ENCODE data around the gene ACAN.

ACAN gene

DNA sequence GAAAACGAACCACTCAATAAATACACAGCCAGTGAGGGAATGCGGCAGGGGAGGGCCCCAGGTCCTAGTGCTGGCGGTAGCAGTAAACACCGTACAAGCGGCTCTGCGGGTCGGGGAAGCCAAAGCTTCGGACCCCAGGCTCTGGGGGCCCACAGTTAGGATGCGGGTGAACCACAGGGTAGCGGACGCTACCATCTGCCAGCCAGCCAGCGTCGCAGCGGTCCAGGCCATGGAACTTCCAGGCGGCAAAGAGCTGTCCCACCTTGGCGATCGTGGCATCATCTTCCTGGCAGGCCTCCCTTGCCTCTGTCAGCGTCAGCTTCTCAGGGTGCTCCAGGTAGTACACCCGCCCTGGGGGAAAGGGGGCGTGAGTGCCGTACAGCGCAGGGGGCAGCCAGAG is 74.7 kb downstream of the ACAN start:
- Histone ChIP-seq H3K9me3 (ENCODE audit: control insufficient read depth, low read length) (no peaks in the 10 kb centered on the region), H3K27me3 (replicated peaks; ENCODE audit: control insufficient read depth, insufficient read depth, low read length) (peaks cover 19% of the 10 kb centered on the region), H3K4me3 (ENCODE audit: low read length) (no peak overlapping the region), H3K36me3 (ENCODE audit: control insufficient read depth, insufficient read depth, low read length, severe bottlenecking) (peaks cover 16% of the 10 kb centered on the region), H3K9ac (ENCODE audit: low read length) (no peak overlapping the region), H3K4me1 (ENCODE audit: control insufficient read depth, insufficient read depth, low read length) (peaks cover 14% of the 10 kb centered on the region)
- DNase-seq (ENCODE audit: low read depth): no peak

DNA sequence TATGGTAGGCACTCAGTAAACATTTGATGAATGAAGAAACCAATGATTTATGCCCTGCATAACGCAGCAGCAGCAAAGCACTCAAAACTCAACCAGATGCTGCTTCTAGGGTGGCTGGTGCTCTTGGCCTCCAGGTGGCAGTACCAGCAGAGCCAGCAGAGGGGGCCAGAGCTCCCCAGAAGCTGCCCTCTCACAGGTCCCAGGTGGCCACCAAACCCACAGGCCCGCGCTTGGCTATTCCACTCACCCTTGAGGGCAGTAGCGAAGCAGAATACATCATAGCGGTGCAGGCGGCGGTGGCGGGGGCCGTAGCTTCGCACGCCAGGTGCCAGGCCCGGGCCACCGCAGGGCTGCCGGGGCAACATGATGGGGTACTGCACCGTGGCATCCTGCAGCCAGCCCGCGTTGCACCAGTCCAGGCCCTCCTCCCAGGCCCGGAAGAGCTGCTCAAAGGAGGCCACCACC is 75.5 kb downstream of the ACAN start:
- H3K27me3 ChIP-seq (replicated peaks; ENCODE audit: control insufficient read depth, insufficient read depth, low read length): peaks cover 10% of the 10 kb centered on the region
- peak; percentile 58 for DNase-seq (ENCODE audit: low read depth)
- H3K36me3 ChIP-seq (ENCODE audit: control insufficient read depth, insufficient read depth, low read length, severe bottlenecking): peaks cover 23% of the 10 kb centered on the region
- no peaks in the 10 kb centered on the region for H3K9me3 ChIP-seq (ENCODE audit: control insufficient read depth, low read length)
- H3K9ac ChIP-seq (ENCODE audit: low read length): no peak overlapping the region
- H3K4me3 ChIP-seq (ENCODE audit: low read length): no peak overlapping the region
- H3K4me1 ChIP-seq (ENCODE audit: control insufficient read depth, insufficient read depth, low read length): peaks cover 18% of the 10 kb centered on the region

DNA sequence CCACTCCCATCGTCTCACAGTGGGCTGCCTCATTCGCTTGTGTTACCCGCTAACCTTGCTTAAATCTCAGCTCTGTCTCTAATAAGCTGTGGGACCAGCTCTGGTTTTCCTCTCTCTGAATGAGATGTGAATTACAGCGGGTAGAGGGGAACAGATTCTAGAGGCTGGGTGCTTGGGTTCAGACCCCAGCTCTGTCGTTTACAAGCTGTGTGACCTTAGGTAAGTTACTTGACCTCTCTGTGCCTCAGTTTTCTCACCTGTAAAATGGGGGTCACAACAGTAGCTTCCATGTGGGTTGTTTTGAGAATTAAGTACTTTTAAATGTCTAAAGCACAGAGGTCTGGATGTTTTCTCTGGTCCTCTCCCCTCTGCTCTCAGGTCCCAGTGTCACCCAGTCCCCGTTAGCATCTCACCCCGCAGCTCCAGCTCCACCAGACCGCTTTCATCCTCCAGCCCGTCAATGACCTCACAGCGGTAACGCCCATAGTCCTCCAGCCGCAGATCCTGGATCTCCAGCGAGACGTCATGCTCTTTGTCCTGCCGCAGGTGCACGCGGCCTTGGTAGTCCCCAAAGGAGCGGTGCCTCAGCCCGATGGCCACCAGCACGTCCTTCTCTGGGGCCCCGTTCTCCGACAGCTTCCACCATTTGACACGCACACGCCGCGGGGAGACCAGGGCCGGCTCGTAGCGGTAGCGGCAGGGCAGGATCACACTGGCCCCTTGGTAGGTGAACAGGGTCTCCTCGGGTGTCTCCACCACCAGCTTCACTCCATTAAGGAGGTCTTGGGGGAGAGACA is 77.9 kb downstream of the ACAN start:
- Histone ChIP-seq H3K27me3 (replicated peaks; ENCODE audit: control insufficient read depth, insufficient read depth, low read length) (no peaks in the 10 kb centered on the region), H3K9me3 (ENCODE audit: control insufficient read depth, low read length) (no peaks in the 10 kb centered on the region), H3K4me1 (ENCODE audit: control insufficient read depth, insufficient read depth, low read length) (peaks cover 18% of the 10 kb centered on the region), H3K36me3 (ENCODE audit: control insufficient read depth, insufficient read depth, low read length, severe bottlenecking) (peaks cover 29% of the 10 kb centered on the region), H3K4me3 (ENCODE audit: low read length) (no peak overlapping the region), H3K9ac (ENCODE audit: low read length) (no peak overlapping the region)
- DNase-seq (ENCODE audit: low read depth): no peak

DNA sequence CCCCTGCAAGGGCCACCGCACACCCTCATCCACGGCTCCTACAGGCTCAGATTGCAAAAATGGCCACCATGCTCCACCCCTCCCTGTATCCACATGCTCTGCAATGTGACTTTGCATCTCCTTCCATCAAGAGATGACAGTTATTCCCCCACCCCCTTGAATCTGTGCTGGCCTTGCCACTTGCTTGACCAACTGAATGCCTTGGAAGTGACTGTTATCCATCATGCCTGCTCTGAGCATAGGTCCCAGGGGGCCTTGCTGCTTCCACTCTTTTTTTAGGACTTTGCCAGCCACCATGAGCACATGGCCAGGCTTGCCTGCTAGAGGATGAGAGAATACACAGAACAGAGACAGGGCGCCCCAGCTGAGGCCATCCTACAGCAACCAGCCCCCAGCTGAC is 78.5 kb downstream of the ACAN start:
- no peak for DNase-seq (ENCODE audit: low read depth)
- no peak overlapping the region for H3K9ac ChIP-seq (ENCODE audit: low read length)
- H3K27me3 ChIP-seq (replicated peaks; ENCODE audit: control insufficient read depth, insufficient read depth, low read length): no peaks in the 10 kb centered on the region
- peaks cover 18% of the 10 kb centered on the region for H3K4me1 ChIP-seq (ENCODE audit: control insufficient read depth, insufficient read depth, low read length)
- H3K36me3 ChIP-seq (ENCODE audit: control insufficient read depth, insufficient read depth, low read length, severe bottlenecking): peaks cover 29% of the 10 kb centered on the region
- H3K4me3 ChIP-seq (ENCODE audit: low read length): no peak overlapping the region
- no peaks in the 10 kb centered on the region for H3K9me3 ChIP-seq (ENCODE audit: control insufficient read depth, low read length)

DNA sequence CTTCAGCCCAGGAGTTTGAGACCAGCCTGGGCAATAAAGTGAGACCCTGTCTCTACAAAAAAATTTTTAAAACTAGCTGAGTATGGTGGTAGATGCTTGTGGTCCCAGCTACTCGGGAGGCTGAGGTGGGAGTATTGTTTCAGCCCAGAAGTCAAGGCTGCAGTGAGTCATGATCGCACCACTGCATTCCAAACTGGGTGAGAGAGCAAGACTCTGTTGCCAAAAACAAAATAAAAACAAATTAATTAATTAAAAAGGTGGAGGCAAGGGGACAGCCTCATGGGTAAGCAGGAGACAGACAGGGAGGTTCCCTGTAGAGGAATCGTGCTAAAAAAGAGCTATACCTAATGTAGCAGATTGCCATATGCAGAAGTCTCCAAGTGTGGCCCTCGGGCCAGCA is 79.5 kb downstream of the ACAN start:
- Histone ChIP-seq H3K4me1 (ENCODE audit: control insufficient read depth, insufficient read depth, low read length) (peaks cover 18% of the 10 kb centered on the region), H3K9me3 (ENCODE audit: control insufficient read depth, low read length) (no peaks in the 10 kb centered on the region), H3K4me3 (ENCODE audit: low read length) (no peak overlapping the region), H3K36me3 (ENCODE audit: control insufficient read depth, insufficient read depth, low read length, severe bottlenecking) (peaks cover 29% of the 10 kb centered on the region), H3K27me3 (replicated peaks; ENCODE audit: control insufficient read depth, insufficient read depth, low read length) (no peaks in the 10 kb centered on the region), H3K9ac (ENCODE audit: low read length) (no peak overlapping the region)
- DNase-seq (ENCODE audit: low read depth): no peak

DNA sequence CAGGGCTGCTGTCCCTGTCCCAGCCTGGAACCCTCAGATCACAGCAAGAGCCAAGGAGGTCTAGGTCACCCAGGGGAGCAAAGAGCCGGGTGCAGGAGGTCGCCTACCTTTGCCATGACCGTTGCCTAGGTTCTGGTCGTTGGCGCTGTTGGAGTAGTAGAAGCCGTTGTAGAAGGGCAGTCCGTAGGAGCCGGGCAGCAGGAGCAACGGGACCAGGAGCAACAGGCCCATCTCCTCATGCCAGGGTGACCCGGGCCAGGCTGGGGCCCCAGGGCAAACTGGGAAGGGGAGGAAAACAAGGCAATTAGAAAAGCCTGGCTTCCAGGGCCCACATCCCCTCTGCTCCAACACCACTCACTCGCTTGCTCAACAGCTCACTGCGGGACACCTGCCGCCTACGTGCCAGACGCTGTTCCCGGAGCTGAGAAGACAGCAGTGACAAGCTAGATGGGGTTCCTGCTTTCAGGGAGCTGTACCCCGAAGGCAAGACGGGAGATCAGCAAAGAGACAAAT is 83.9 kb downstream of the ACAN start:
- Histone ChIP-seq H3K4me3 (ENCODE audit: low read length) (no peak overlapping the region), H3K4me1 (ENCODE audit: control insufficient read depth, insufficient read depth, low read length) (peaks cover 19% of the 10 kb centered on the region), H3K9ac (ENCODE audit: low read length) (no peak overlapping the region), H3K27me3 (replicated peaks; ENCODE audit: control insufficient read depth, insufficient read depth, low read length) (no peaks in the 10 kb centered on the region), H3K9me3 (ENCODE audit: control insufficient read depth, low read length) (no peaks in the 10 kb centered on the region), H3K36me3 (ENCODE audit: control insufficient read depth, insufficient read depth, low read length, severe bottlenecking) (peaks cover 13% of the 10 kb centered on the region)
- DNase-seq (ENCODE audit: low read depth): no peak

DNA sequence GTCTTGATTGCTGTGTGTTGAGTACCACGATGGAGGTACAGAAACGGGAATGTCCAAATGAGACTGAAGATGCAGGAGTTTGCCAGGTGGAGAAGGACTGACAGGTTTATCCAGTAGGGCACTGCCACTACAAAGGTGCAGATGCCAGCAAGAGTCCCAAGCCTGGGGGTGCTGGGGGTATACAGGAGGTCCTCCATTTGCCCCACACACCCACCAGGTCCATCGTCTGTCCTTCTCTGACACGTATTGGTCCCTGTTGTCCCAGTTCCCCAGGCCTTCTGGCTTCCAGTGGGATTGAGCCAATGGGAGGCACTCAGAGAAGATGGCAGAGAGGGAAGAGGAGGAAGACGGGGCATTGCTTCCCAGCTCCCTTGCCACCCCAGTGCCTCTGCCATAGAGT is 85.5 kb downstream of the ACAN start:
- Histone ChIP-seq H3K9me3 (ENCODE audit: control insufficient read depth, low read length) (no peaks in the 10 kb centered on the region), H3K9ac (ENCODE audit: low read length) (no peak overlapping the region), H3K27me3 (replicated peaks; ENCODE audit: control insufficient read depth, insufficient read depth, low read length) (no peaks in the 10 kb centered on the region), H3K4me1 (ENCODE audit: control insufficient read depth, insufficient read depth, low read length) (peaks cover 6% of the 10 kb centered on the region), H3K4me3 (ENCODE audit: low read length) (no peak overlapping the region), H3K36me3 (ENCODE audit: control insufficient read depth, insufficient read depth, low read length, severe bottlenecking) (peaks cover 7% of the 10 kb centered on the region)
- no peak for DNase-seq (ENCODE audit: low read depth)

DNA sequence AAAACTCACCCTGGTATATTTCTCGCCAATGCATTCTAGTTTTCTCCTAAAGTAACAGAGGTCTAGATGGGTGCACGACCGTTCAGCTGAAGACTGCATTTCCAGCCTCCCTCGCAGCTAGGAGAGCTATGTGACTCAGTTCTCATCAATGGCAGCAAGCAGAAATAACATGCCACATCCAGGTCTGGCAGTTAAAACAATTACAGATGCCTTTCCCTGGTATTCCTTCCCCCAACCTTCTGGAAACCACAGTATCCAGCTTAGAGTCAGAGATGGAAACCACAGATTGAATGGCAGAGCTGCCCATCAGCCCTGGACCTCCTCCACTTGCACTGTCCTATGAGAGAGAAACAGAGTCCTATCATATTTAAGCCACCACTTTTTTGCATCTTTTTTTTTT is 87.3 kb downstream of the ACAN start:
- DNase-seq (ENCODE audit: low read depth): no peak
- Histone ChIP-seq H3K36me3 (ENCODE audit: control insufficient read depth, insufficient read depth, low read length, severe bottlenecking) (no peaks in the 10 kb centered on the region), H3K4me3 (ENCODE audit: low read length) (no peak overlapping the region), H3K9me3 (ENCODE audit: control insufficient read depth, low read length) (no peaks in the 10 kb centered on the region), H3K27me3 (replicated peaks; ENCODE audit: control insufficient read depth, insufficient read depth, low read length) (no peaks in the 10 kb centered on the region), H3K4me1 (ENCODE audit: control insufficient read depth, insufficient read depth, low read length) (peaks cover 9% of the 10 kb centered on the region), H3K9ac (ENCODE audit: low read length) (no peak overlapping the region)

DNA sequence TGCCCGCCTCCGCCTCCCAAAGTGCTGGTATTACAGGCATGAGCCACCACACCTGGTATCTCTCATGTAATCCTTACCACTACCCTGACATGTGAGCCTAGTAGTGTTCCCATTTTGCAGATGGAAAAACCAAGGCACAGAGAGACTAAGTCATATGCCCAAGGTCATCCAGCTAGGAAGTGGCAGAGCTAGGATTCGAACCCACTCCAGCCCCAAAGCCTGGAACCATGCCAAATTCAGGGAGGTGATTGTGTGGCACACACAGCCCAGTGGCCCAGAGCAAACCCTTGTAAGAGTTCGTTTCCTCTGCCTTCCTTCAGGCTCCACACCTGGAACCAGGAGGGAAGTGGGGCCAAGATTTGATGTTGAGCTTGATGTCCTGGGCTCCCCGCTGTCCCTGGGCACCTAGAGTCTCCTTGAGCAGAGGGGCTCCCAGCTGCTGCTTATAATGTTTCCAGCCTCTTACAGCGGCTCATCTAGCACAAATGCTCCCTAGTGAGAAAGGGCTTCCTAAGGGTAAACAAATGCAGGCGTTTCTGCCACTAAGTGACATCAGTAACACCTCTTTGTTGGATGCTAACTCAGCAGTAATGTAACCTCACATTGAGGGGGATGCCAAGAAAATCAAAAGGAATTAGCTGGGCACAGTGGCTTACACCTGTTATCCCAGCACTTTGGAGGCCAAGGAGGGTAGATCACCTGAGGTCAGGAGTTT is 88.5 kb downstream of the ACAN start:
- no peaks in the 10 kb centered on the region for H3K27me3 ChIP-seq (replicated peaks; ENCODE audit: control insufficient read depth, insufficient read depth, low read length)
- DNase-seq (ENCODE audit: low read depth): no peak
- H3K9ac ChIP-seq (ENCODE audit: low read length): no peak overlapping the region
- no peaks in the 10 kb centered on the region for H3K9me3 ChIP-seq (ENCODE audit: control insufficient read depth, low read length)
- no peak overlapping the region for H3K4me3 ChIP-seq (ENCODE audit: low read length)
- peaks cover 15% of the 10 kb centered on the region for H3K4me1 ChIP-seq (ENCODE audit: control insufficient read depth, insufficient read depth, low read length)
- H3K36me3 ChIP-seq (ENCODE audit: control insufficient read depth, insufficient read depth, low read length, severe bottlenecking): no peaks in the 10 kb centered on the region

DNA sequence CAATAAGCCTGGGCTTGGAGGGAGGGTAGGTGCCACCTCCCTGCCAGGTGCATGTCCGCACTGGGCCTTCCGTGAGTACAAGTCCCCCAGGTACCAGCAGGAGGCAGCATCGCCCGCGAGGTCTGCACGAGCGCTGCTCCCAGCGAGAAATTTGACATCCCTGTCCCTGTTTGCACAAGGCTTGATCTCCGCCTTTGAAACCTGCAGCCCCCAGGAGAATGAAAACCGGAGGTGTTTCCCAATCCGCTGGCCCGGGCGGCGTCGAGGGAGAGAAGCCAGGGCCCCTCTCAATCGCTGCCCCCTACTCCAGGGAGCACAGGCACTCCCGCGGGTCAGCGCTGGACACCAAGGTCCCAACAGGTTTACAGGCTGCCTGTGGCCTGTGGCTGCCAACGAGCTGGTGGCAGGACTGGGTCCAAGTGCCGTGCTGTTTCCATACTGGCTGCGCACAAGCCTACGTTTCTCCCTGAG is 91.1 kb downstream of the ACAN start:
- Histone ChIP-seq H3K36me3 (ENCODE audit: control insufficient read depth, insufficient read depth, low read length, severe bottlenecking) (peaks cover 7% of the 10 kb centered on the region), H3K9me3 (ENCODE audit: control insufficient read depth, low read length) (no peaks in the 10 kb centered on the region), H3K4me3 (ENCODE audit: low read length) (peak overlapping the region; percentile 79), H3K4me1 (ENCODE audit: control insufficient read depth, insufficient read depth, low read length) (peaks cover 29% of the 10 kb centered on the region), H3K9ac (ENCODE audit: low read length) (peak overlapping the region; percentile 81), H3K27me3 (replicated peaks; ENCODE audit: control insufficient read depth, insufficient read depth, low read length) (no peaks in the 10 kb centered on the region)
- DNase-seq (ENCODE audit: low read depth): no peak
